Measurements from ENCODE around the gene GALK1. TPM values are rescaled to one million over a fixed set of nuclear protein-coding genes. Genes with fewer than 3 reads are reported as not detected.
A peak's percentile ranks its signal among the peaks of the same experiment; 100 is the strongest.

Gene GALK1
- total and polyA plus RNA-seq, 2 of the 13 experiments (the other 11 are each of a cell fraction or from before 2014, with no cell fraction given): 59.9 to 93.6 TPM

GRCh38 chr17:75784473-75785015, 19.6 kb upstream of the GALK1 start, which contains the start of gene UNK (continued):
- 0 out of 2 replicates have a peak, but pooled peaks have one; percentile 62 for TF ChIP-seq ZNF20 (CRISPR knock-in tag; IDR thresholded peaks at IDR 0.05)
- TF ChIP-seq KLF11 (CRISPR knock-in tag; IDR thresholded peaks at IDR 0.05): 0 out of 2 replicates have a peak, but pooled peaks have one; percentile 17
- TF ChIP-seq NAIF1 (CRISPR knock-in tag; IDR thresholded peaks at IDR 0.05; ENCODE audit: borderline replicate concordance): 0 out of 2 replicates have a peak, but pooled peaks have one; percentile 60
- 0 out of 2 replicates have a peak, but pooled peaks have one; percentile 1 for TF ChIP-seq ZNF629 (CRISPR knock-in tag; conservative IDR thresholded peaks at IDR 0.05)
- TF ChIP-seq HOXA3 (CRISPR knock-in tag; IDR thresholded peaks at IDR 0.05): peak; percentile 88; the same call in 1 of the 2 replicates
- TF ChIP-seq ZFP91 (CRISPR knock-in tag; IDR thresholded peaks at IDR 0.05; ENCODE audit: borderline replicate concordance): 0 out of 2 replicates have a peak, but pooled peaks have one; percentile 63
- no peak for TF ChIP-seq ZNF296 (CRISPR knock-in tag; conservative IDR thresholded peaks at IDR 0.05)
- TF ChIP-seq SOX6 (IDR thresholded peaks at IDR 0.05): no peak
- TF ChIP-seq SOX6 (CRISPR knock-in tag; IDR thresholded peaks at IDR 0.05): peak; percentile 49; the same call in 1 of the 2 replicates
- TF ChIP-seq ZFP82 (CRISPR knock-in tag; IDR thresholded peaks at IDR 0.05; ENCODE audit: borderline replicate concordance): peak; percentile 96
- peak; percentile 5; the same call in 1 of the 2 replicates for TF ChIP-seq NFAT5 (CRISPR knock-in tag; IDR thresholded peaks at IDR 0.05)
- TF ChIP-seq ZNF275 (CRISPR knock-in tag; IDR thresholded peaks at IDR 0.05; ENCODE audit: borderline replicate concordance): 0 out of 2 replicates have a peak, but pooled peaks have one; percentile 11
- TF ChIP-seq KDM4B (CRISPR knock-in tag; IDR thresholded peaks at IDR 0.05): no peak
- TF ChIP-seq ISL2 (CRISPR knock-in tag; IDR thresholded peaks at IDR 0.05): 0 out of 2 replicates have a peak, but pooled peaks have one; percentile 5
- TF ChIP-seq NFYB (CRISPR knock-in tag; IDR thresholded peaks at IDR 0.05): peak; percentile 39; the same call in 1 of the 2 replicates
- peak; percentile 67 for TF ChIP-seq FOXK1 (CRISPR knock-in tag; IDR thresholded peaks at IDR 0.05; ENCODE audit: borderline replicate concordance, low read depth)
- TF ChIP-seq ZNF770 (CRISPR knock-in tag; IDR thresholded peaks at IDR 0.05): 0 out of 2 replicates have a peak, but pooled peaks have one; percentile 13
- no peak for TF ChIP-seq LCORL (IDR thresholded peaks at IDR 0.05)
- no peak for TF ChIP-seq LCORL (CRISPR knock-in tag; IDR thresholded peaks at IDR 0.05)
- TF ChIP-seq SMAD1 (CRISPR knock-in tag; IDR thresholded peaks at IDR 0.05; ENCODE audit: borderline replicate concordance, low read depth): peak; percentile 95

Measured in HepG2 (cell line).